Mucosa of descending colon (tissue), 3 donors: ENCODE data around the gene CENPP. TPM values are rescaled to one million over a fixed set of nuclear protein-coding genes. Genes with fewer than 3 reads are reported as not detected.

Source experiments
- ATAC-seq: fragments of 200-7000 bp; cut with Tn5 transposase; one replicate; pipeline ENCODE4 v1.9.1; 2020; ENCODE audit warnings: mild to moderate bottlenecking, moderate library complexity
- DNase-seq, 3 donors: peaks; one replicate each; pipeline ENCODE4 v3.0.0-alpha.2; 2020
- H3K36me3 ChIP-seq: fragments of 200-600 bp; one replicate; pipeline ENCODE4 v1.8.0; 2021; ENCODE audit warnings: low read depth, mild to moderate bottlenecking
- H3K4me1 ChIP-seq: fragments of 200-600 bp; one replicate; pipeline ENCODE4 v1.8.0; 2021; ENCODE audit warnings: low read depth, mild to moderate bottlenecking
- H3K4me3 ChIP-seq: fragments of 200-600 bp; one replicate; pipeline ENCODE4 v1.8.0; 2021; ENCODE audit warnings: mild to moderate bottlenecking
- H3K9me3 ChIP-seq: fragments of 200-600 bp; one replicate; pipeline ENCODE4 v1.8.0; 2021; ENCODE audit warnings: mild to moderate bottlenecking
- CTCF ChIP-seq: fragments of 200-600 bp; IDR thresholded peaks from one replicate; pipeline ENCODE4 v1.8.0; 2022; ENCODE audit warnings: antibody characterized with exemption, mild to moderate bottlenecking
- intact Hi-C, 2 donors: fragments of 100-400 bp; cut with DNase I in 1 of 2; cut with micrococcal nuclease in 1 of 2; formaldehyde crosslinking; loops; one replicate each; pipeline versions ENCODE4 v1.11.0 to v1.11.1; 2022; cut with DNase I, micrococcal nuclease
- total RNA-seq, 3 donors: library from RNA; stranded (reverse); fragmentation: NEBNext Ultra II Directional in 2 of 3; extraction: Animal tissue kit (Norgen Biotek cat#: 25700) in 2 of 3; gene quantifications; one replicate each; pipeline versions ENCODE4 v1.2.1 to v1.2.4, GENCODE V29; 2021 to 2023
- donor health status: DM: no; HTN: no; CAD: no; lungs with moderate emphysema.
- donor health status: DM: no; HTN: no; CAD: no.
- donor health status: DM: no; HTN: yes; CAD: no.

Gene CENPP
- total RNA-seq, 3 donors from 2014 or later = 2.0 to 4.9 (median 3.3) TPM

GRCh38 chr9:92422611-92423338, 97.0 kb downstream of the CENPP start:
- intact Hi-C loops = no loop called here
- H3K36me3 ChIP-seq = no peaks in the 10 kb centered on the region
- no peak overlapping the region for H3K4me3 ChIP-seq
- no peak for TF ChIP-seq CTCF
- H3K9me3 ChIP-seq = no peaks in the 10 kb centered on the region
- ATAC-seq = no peak
- H3K4me1 ChIP-seq = no peaks in the 10 kb centered on the region
- no peak for DNase-seq

- Histone ChIP-seq H3K4me3 (no peak overlapping the region), H3K4me1 (no peaks in the 10 kb centered on the region), H3K9me3 (no peaks in the 10 kb centered on the region), H3K36me3 (no peaks in the 10 kb centered on the region)
- TF ChIP-seq CTCF = no peak
- ATAC-seq (no peak), DNase-seq (no peak)
- intact Hi-C loops = no loop called here
Observed at GRCh38 chr9:92423612-92424011, 97.9 kb downstream of the CENPP start.

DNA sequence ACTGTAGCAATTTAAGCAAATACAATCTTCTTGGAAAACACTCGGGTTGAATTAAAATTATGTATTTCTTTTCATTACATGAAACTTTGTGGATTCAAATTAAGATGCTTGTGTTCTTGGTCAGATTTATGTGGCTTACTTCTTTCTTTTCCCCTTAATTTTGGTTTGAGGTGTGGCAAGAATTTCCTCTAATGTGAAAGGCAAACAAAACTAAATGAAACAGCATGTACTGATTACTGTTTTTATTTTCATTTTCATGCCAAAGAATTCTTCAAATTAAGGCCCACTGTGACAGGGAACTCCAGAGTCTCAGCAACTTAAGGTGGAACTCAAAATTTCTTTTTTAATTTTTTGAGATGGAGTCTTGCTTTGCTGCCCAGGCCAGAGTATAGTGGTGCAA, 98.6 kb downstream of the CENPP start, which contains the start of gene OMD:
Gene OMD, minus strand, starts transcription at position 132 of the 400 bp plus-strand sequence. CDS start 6,913 bp downstream, outside the sequence.
- ATAC-seq = no peak
- DNase-seq = no peak
- H3K4me3 ChIP-seq = no peak within 1 kb of the TSS
- H3K9me3 ChIP-seq = no peaks in the 10 kb centered on the region
- no peaks in the 10 kb centered on the region for H3K4me1 ChIP-seq
- no peak for TF ChIP-seq CTCF
- intact Hi-C loops = no loop called here
- H3K36me3 ChIP-seq = no peaks in the 10 kb centered on the region

GRCh38 chr9:92425474-92425873, 99.7 kb downstream of the CENPP start:
- H3K9me3 ChIP-seq = no peaks in the 10 kb centered on the region
- DNase-seq = no peak
- intact Hi-C loops = no loop called here
- no peaks in the 10 kb centered on the region for H3K36me3 ChIP-seq
- TF ChIP-seq CTCF = no peak
- H3K4me1 ChIP-seq = no peaks in the 10 kb centered on the region
- no peak for ATAC-seq
- H3K4me3 ChIP-seq = no peak overlapping the region

- no peak overlapping the region for H3K4me3 ChIP-seq
- DNase-seq (no peak), ATAC-seq (no peak)
- TF ChIP-seq CTCF = no peak
- H3K36me3 ChIP-seq = no peaks in the 10 kb centered on the region
- H3K4me1 ChIP-seq = no peaks in the 10 kb centered on the region
- intact Hi-C loops = no loop called here
- H3K9me3 ChIP-seq = no peaks in the 10 kb centered on the region
Observed at GRCh38 chr9:92426501-92427145, 100.9 kb downstream of the CENPP start.
